Stimulated activated naive CD8-positive, alpha-beta T cell treated with anti-CD3 and anti-CD28 coated beads, Interleukin-15, Interleukin-2, amounts not matched to agents 100 ng/mL and 50 ng/mL, for 24 hours (primary cell): ENCODE results near the gene OPCML.

Experiments
- H3K27ac Mint-ChIP-seq: one replicate; pipeline ENCODE4 v1.8.0; 2021; ENCODE audit warnings: mild to moderate bottlenecking, mixed read lengths
- H3K27me3 Mint-ChIP-seq: one replicate; pipeline ENCODE4 v1.8.0; 2021; ENCODE audit warnings: mixed read lengths
- H3K36me3 Mint-ChIP-seq: one replicate; pipeline ENCODE4 v1.8.0; 2021; ENCODE audit warnings: low read depth, mixed read lengths
- H3K4me1 Mint-ChIP-seq: one replicate; pipeline ENCODE4 v1.8.0; 2021; ENCODE audit warnings: low read depth, mixed read lengths
- H3K4me3 Mint-ChIP-seq: one replicate; pipeline ENCODE4 v1.8.0; 2021; ENCODE audit warnings: mild to moderate bottlenecking, mixed read lengths
- H3K9me3 Mint-ChIP-seq: one replicate; pipeline ENCODE4 v1.8.0; 2021; ENCODE audit warnings: mixed read lengths

OPCML gene

DNA sequence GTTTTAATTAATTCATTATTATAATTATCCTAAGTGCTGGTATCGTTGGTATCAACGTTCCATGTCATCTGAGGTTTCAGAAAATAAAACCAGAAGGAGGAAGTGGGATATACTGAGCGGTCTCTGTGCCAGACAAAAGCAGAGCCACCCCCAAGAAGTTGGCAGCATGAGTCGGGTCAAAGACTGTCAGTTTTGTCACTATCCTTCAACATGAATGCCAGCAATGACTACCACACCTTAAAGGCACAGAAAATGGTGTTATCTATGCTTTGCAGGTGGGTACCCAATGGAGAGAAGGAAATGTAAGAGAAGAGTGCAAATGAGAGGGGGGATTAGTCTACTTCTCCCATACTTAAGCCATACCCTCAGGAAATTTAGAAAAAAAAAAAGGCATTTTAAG, 408.5 kb downstream of the OPCML start:
- no peaks in the 10 kb centered on the region for H3K36me3 Mint-ChIP-seq
- H3K27me3 Mint-ChIP-seq, result no peaks in the 10 kb centered on the region
- no peak overlapping the region for H3K27ac Mint-ChIP-seq
- H3K4me1 Mint-ChIP-seq, result no peaks in the 10 kb centered on the region
- H3K9me3 Mint-ChIP-seq, result no peaks in the 10 kb centered on the region
- H3K4me3 Mint-ChIP-seq, result no peak overlapping the region

DNA sequence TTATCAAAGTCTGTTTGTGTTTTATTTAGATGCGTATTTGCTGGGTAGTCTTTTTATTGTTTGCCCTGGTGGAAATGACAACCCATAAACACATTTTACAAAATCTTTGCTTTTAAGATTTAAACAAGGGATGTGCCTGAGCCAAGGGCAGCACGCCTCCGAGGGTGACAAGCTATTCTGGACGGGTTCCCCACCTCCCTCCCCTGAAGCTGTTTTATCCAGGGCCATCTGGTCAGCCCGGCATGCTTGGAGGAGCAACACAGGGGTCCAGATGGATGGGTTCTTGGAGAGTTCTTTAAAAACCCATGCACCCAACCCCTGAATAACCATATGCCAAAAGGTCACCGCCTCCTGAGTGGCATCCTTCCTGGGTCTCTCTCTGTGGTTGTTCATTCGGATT, 408.9 kb downstream of the OPCML start:
- H3K9me3 Mint-ChIP-seq, result no peaks in the 10 kb centered on the region
- no peaks in the 10 kb centered on the region for H3K36me3 Mint-ChIP-seq
- no peak overlapping the region for H3K27ac Mint-ChIP-seq
- no peak overlapping the region for H3K4me3 Mint-ChIP-seq
- H3K27me3 Mint-ChIP-seq, result no peaks in the 10 kb centered on the region
- no peaks in the 10 kb centered on the region for H3K4me1 Mint-ChIP-seq

DNA sequence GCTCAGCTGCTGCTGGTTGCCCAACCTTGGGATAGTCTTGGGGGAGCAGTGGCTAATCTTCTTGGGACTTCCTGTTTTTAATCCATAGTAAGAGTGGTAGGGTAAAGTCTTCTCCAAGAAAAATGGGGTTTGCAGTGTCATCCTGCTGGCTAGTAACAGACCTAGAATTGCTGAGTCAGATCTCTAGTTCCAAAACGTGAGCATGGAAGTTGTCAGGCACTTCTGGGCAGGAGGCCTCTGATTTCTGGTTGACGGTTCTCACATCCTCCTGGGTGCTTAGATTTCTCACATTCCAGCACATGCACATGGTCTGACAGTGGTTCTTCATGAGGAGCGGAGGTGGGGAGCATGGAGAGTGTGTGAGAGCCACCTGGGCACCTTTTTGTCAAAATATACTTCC, 410.0 kb downstream of the OPCML start:
- H3K4me3 Mint-ChIP-seq, result no peak overlapping the region
- H3K4me1 Mint-ChIP-seq, result no peaks in the 10 kb centered on the region
- no peaks in the 10 kb centered on the region for H3K9me3 Mint-ChIP-seq
- H3K27me3 Mint-ChIP-seq, result no peaks in the 10 kb centered on the region
- H3K27ac Mint-ChIP-seq, result no peak overlapping the region
- H3K36me3 Mint-ChIP-seq, result no peaks in the 10 kb centered on the region

DNA sequence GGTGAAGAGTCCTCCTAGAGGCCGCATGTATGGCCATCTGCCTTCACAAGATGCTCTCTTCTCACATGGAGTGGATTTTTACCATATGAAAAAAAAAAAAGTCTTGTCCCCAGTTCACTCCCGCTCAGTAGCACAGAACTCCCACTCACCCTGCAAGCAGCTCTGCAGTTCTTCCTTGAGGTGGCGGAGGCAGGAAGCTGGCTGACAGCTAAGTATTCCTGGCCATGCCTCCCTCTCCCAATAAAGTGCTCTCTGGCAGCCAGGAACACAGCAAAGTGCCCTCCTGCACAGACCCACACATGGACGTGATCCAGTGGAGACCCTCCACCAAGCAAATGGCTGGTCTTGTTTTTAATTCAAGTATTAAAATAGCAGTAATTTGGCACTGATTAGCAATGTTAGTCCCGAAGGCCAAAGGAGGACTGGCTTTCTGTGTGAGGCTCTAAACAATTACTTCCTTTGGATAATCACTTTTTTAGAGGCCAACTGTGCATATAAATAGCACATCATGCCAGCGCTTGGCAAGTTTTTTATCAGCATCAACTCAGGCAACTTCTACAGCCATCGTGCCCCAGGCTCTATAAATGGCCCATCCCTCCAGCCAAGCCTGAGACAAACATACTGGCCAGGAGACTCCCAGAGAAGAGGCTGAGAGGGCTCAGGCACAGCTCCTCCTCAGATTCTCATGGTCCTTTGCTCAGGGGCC, 413.6 kb downstream of the OPCML start:
- Mint-ChIP-seq H3K9me3 (no peaks in the 10 kb centered on the region), H3K4me1 (no peaks in the 10 kb centered on the region), H3K27me3 (no peaks in the 10 kb centered on the region), H3K4me3 (no peak overlapping the region), H3K36me3 (no peaks in the 10 kb centered on the region), H3K27ac (no peak overlapping the region)

DNA sequence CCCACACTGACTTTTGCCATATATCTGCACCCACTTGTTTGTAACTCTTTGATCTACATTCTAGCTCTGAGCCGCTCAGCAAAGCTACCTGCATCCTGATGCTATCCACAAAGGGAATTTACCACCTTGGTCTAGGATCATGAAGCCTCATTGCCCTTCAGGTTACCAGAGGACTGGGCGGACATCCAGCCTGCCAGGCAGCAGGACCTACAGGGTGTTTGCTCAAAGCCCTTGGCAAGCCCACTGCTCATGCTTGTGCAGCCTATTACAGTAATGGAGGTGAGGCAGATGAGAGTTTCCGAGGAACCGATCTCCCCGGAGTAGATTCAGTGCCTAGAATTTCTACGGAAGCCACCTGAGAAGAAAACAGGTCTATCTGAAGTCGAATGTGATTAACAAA, 417.2 kb downstream of the OPCML start:
- Mint-ChIP-seq H3K27ac (no peak overlapping the region), H3K4me3 (no peak overlapping the region), H3K36me3 (no peaks in the 10 kb centered on the region), H3K9me3 (peaks cover 4% of the 10 kb centered on the region), H3K4me1 (no peaks in the 10 kb centered on the region), H3K27me3 (no peaks in the 10 kb centered on the region)

DNA sequence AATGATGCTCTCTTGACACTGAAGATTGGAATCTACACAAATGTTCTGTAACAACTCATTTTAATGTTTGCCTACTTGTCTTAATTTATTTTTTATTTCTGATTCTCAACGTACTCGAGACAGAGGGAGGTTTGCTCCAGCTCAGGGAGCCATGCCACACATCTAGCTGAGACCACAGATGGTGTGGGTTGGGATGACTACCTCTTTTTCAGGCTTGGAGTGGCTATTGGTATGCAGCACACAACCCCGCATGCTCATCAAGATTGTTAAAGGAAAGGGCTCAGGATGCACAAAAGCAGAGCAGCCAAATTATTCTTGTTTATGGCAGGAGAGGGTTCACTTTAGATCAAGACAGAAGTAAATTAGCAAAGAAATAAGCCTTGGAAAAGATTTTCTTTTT, 424.5 kb downstream of the OPCML start:
- no peak overlapping the region for H3K27ac Mint-ChIP-seq
- no peak overlapping the region for H3K4me3 Mint-ChIP-seq
- H3K27me3 Mint-ChIP-seq, result no peaks in the 10 kb centered on the region
- H3K4me1 Mint-ChIP-seq, result no peaks in the 10 kb centered on the region
- H3K36me3 Mint-ChIP-seq, result no peaks in the 10 kb centered on the region
- peaks cover 4% of the 10 kb centered on the region for H3K9me3 Mint-ChIP-seq

DNA sequence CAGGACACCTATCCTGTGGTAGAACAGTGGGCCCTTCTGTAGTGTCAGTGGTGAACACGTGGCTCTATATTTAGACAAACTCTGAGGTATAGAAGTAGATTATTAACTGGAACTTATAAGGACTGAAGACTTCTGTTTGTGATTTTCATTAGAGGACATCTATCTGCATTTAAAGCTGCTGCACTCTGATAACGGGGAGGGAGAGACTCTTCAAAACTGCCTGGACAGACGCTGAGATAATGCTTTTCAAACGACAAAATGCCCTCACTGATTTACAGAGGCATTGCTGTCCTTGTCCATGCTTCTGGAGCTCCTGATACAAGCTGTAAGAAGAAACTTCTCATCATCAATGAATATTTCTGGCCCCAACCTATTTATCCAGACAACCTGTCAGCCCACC, 425.2 kb downstream of the OPCML start:
- Mint-ChIP-seq H3K36me3 (no peaks in the 10 kb centered on the region), H3K4me1 (no peaks in the 10 kb centered on the region), H3K4me3 (no peak overlapping the region), H3K9me3 (peaks cover 4% of the 10 kb centered on the region), H3K27ac (no peak overlapping the region), H3K27me3 (peaks cover 2% of the 10 kb centered on the region)

DNA sequence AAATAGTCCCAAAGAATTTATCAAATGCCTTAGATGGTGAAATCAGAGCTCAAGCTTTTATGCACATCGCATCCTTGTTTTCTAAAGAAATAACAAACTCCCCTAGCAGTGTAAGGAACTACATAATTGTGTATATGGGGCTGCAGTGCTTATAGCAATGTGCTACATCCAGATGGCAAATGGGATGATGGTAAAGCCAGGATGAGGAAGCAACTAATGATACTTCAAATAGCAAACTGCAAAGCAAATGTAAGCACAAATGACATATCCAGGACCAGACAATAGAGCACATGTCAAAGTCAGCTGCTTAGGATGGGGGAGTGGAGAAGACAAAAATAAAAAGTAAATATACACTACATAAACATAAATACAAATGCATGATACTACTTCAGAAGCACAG, 425.9 kb downstream of the OPCML start:
- no peaks in the 10 kb centered on the region for H3K36me3 Mint-ChIP-seq
- peaks cover 4% of the 10 kb centered on the region for H3K9me3 Mint-ChIP-seq
- H3K27me3 Mint-ChIP-seq, result peaks cover 4% of the 10 kb centered on the region
- H3K4me3 Mint-ChIP-seq, result no peak overlapping the region
- H3K4me1 Mint-ChIP-seq, result no peaks in the 10 kb centered on the region
- no peak overlapping the region for H3K27ac Mint-ChIP-seq

DNA sequence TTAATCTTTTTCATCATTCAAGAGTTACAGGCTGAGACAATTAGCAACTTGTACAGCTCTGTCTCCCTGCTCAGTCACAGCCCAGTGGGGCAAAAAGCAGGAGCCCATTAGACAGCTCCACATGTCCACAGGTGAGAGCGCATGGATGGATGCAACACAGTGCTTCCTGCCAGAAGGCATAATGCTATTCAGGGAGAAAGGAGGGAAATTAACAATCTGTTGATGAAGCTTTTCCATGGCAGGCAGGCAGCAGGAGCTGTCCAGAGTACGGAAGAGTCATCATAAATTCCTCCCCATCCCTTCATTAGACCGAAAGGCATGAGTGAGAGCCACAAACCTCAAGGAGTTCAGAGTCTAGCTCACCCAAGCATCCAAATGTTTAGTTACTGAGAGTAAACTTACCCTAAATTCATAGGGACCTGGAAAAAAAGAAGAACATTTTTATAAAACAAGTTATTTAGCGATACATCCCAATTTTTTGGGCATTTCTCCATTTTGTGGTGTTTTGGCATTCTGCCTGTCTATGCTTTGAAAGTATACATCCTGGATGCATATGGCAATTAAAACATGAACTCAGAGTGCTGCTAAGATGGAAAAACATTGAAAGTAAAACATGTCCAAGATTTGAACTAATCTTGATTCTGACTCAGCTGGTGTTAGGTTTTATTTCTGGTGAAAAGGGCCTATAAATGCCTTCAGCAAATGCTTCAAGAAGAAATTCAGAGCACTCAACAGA, 428.1 kb downstream of the OPCML start:
- Mint-ChIP-seq H3K4me1 (no peaks in the 10 kb centered on the region), H3K4me3 (no peak overlapping the region), H3K9me3 (peaks cover 10% of the 10 kb centered on the region), H3K36me3 (no peaks in the 10 kb centered on the region), H3K27ac (no peak overlapping the region), H3K27me3 (peaks cover 4% of the 10 kb centered on the region)

DNA sequence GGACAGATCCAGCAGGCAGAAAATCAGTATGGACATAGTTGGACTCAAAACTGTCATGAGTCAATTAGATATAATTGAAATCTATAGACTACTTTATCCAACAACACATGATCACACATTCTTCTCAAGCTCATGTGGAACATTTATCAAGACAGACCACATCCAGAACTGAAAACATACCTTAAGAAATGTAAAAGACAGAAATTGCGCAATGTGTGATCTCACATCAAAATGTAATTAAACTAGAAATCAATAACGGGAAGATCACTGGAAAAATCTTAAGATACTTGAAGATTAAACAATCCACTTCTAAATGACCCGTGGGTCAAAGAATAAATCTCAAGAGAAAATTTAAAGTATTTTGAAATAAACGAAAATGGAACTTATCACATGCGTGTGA, 435.3 kb downstream of the OPCML start:
- Mint-ChIP-seq H3K36me3 (no peaks in the 10 kb centered on the region), H3K9me3 (peaks cover 22% of the 10 kb centered on the region), H3K27ac (no peak overlapping the region), H3K4me1 (no peaks in the 10 kb centered on the region), H3K27me3 (peaks cover under 1% of the 10 kb centered on the region), H3K4me3 (no peak overlapping the region)

DNA sequence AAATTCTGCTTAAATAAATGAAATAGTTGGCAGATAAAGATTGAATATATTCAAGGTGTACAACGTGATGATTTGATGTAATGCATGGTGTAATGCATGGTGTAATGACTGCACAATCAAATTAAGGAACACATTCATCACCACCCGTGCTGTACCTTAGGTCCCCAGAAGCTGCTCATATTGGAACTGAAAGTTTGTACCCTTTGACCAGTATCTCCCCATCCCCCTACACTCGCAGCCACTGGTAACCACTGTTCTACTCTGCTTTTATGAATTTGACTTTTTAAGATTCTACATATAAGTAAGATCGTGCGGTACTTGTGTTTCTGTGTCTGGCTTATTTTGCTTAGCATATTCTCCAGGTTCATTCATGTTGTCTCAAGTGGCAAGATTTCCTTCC, 445.8 kb downstream of the OPCML start:
- no peaks in the 10 kb centered on the region for H3K36me3 Mint-ChIP-seq
- H3K9me3 Mint-ChIP-seq, result peaks cover 8% of the 10 kb centered on the region
- peaks cover 47% of the 10 kb centered on the region for H3K27me3 Mint-ChIP-seq
- no peak overlapping the region for H3K27ac Mint-ChIP-seq
- no peaks in the 10 kb centered on the region for H3K4me1 Mint-ChIP-seq
- no peak overlapping the region for H3K4me3 Mint-ChIP-seq

DNA sequence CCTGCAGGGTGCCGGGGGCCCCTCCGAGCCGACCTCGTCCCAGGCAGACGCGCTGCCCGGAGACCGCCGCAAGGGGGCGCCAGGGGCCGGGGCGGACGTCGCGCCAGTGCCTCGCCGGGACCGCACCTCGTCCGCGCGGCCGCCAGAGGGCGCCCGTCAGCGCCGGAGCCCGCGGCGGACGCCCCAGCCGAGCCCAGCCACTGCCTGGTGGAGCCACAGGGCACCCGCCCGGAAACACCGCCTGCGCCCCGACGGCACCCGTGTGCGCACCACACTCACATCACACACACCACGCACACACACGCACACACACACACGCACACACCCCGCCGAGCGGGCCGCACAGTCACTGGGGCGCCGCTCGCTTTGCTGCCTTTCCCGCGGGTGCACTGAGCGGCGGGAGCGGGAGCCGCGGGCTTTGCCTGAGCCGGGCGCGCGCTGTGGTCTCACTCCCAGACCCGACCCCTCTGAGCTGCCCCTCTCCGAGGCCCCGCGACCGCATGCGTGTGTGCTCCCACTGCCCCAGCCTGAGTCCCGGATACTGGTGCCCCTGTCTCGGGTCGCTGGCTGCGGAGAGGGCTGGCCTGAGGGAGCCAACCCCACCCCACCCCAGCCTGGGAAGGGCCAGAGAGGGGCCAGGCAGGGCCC, 449.3 kb downstream of the OPCML start:
- H3K9me3 Mint-ChIP-seq, result no peaks in the 10 kb centered on the region
- H3K27me3 Mint-ChIP-seq, result peaks cover 39% of the 10 kb centered on the region
- no peak overlapping the region for H3K27ac Mint-ChIP-seq
- H3K36me3 Mint-ChIP-seq, result no peaks in the 10 kb centered on the region
- H3K4me3 Mint-ChIP-seq, result no peak overlapping the region
- H3K4me1 Mint-ChIP-seq, result no peaks in the 10 kb centered on the region

DNA sequence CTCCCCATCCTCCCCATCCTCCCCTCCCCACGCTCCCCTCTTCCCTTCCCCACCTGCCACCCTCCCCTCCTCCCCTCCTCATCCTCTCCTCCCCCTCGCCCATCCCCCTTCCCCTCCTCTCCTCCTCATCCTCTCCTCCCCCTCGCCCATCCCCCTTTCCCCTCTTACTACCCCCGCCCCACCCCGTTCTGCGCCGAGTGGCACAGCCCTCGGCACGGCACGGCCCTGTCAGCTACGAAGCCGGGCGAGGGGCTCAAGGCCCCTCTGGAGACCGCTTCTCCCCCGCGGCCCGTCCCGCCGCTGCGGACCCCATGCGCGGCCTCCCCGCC, 449.9 kb downstream of the OPCML start:
- Mint-ChIP-seq H3K27me3 (peaks cover 39% of the 10 kb centered on the region), H3K36me3 (no peaks in the 10 kb centered on the region), H3K4me1 (no peaks in the 10 kb centered on the region), H3K27ac (no peak overlapping the region), H3K9me3 (no peaks in the 10 kb centered on the region), H3K4me3 (no peak overlapping the region)

DNA sequence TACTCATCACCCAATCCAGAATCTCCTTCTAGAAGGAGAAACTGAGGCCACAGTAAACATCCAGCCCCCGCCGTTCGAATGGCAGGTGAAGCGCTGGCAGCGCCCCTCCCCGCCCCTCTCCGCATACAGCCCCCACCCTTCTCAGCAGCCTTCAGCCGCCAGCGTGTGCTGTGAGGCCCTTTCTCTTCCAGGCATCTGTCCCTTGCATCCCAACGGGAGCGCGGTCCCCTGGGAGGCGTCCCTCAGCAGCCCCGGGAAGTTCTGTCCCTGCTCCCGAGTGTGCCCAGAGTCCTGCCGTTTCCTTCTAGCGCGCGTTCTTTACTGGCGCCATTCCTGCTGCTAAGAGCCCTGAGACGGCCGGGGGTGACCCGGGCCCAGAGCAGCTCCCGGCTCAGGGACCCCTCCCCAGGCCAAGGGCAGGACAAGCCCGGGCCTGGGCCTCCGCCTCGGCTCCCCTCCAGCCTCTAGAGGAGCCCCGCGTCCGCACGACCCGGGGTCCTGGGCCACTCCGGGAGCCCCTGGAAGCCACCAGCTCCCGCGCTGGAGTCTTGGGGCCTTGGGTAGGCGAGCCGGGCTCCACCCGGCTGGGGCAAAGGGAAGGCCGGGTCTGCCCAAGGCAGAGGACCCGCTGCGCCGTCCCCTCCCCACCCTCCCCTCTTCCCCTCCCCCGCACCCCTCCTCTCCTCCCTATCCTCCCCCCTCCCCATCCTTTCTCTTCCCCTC, 450.4 kb downstream of the OPCML start:
- Mint-ChIP-seq H3K9me3 (no peaks in the 10 kb centered on the region), H3K36me3 (no peaks in the 10 kb centered on the region), H3K27me3 (peaks cover 38% of the 10 kb centered on the region), H3K4me3 (no peak overlapping the region), H3K4me1 (no peaks in the 10 kb centered on the region), H3K27ac (no peak overlapping the region)

DNA sequence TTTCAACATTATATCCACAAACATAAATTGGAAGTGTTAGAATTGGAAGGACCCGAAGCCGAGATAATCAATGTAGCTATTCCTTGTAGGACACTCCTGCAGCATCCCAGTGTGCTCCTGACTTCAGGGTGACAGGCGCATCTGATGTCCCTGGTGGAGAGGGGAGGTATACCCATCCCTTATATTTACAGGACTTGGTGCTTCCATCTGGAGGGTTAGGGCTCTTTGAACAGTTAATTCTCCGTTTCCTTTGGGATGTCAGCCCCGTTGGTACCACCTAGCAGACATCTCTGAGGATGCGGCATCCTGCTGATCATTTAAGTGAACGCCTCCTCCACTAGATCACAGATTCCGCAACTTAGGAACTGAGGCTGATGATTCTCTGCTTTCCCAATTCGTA, 451.3 kb downstream of the OPCML start:
- Mint-ChIP-seq H3K9me3 (no peaks in the 10 kb centered on the region), H3K27me3 (peaks cover 30% of the 10 kb centered on the region), H3K27ac (no peak overlapping the region), H3K36me3 (no peaks in the 10 kb centered on the region), H3K4me3 (no peak overlapping the region), H3K4me1 (no peaks in the 10 kb centered on the region)
